Midbrain (tissue), 1 donor: Measurements from ENCODE around the gene PLG.
"Not testable (repeated sequence)": the region's sequence is repeated elsewhere in the genome, so short reads cannot be mapped to it uniquely, and the experiment has no call there.

Source experiments
- DNase-seq: peaks from one replicate; lab custom pipeline; 2025; lab: John Stamatoyannopoulos, UW

PLG gene

DNA sequence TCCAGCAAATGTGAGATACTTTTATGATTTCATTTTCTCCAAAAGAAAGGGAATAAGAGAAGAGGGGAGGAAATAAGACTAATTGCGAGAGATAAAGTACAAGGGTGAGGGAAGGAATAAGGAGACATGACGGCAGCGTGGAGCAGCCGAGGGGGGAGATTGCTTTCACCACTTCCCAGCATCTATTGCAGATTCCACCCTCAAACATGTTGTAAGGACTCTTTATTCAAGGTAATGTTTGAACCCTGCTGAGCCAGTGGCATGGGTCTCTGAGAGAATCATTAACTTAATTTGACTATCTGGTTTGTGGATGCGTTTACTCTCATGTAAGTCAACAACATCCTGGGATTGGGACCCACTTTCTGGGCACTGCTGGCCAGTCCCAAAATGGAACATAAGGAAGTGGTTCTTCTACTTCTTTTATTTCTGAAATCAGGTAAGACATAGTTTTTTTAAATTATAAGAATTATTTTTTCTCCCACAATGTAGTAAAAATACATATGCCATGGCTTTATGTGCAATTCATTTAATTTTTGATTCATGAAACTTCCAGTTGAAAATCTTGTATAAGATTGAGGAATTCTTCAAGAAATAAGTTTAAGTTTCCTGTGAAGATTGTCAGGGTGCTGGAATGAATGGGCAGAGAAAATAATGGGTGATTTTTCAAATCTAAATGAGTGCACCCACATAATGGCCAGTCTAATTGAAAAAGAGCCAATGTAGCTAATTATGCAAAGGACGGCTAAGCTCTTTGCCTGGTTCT, at the start of gene PLG:
TSS of gene PLG (plus strand) at position 327 of the 763 bp plus-strand sequence. CDS start at position 388, 61 bp downstream.
- DNase-seq = not testable (repeated sequence)

GRCh38 chr6:160659562-160659961, 42.5 kb upstream of the PLG start:
- no peak for DNase-seq

- no peak for DNase-seq
Measured at GRCh38 chr6:160661216-160661615, 40.8 kb upstream of the PLG start.

DNA sequence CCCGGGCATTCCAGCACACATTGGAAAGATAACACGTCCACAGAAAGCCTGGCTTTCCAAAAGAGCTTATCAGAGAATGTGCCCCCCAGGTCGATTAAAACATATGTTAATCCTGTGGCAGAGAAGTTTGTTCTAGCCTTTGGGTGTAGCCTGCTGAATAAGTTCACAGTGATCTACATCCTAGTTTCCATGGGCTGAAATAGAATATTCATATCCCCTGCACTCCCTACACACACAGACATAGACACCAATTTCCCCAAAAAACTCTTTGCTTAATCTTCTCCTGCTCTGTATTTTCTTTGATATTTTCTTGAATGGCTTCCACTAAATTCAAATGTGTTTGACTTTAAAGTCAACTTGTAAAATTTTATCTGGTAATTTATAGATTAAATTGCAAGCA, 39.6 kb upstream of the PLG start:
- DNase-seq = no peak

- DNase-seq = no peak
Measured at GRCh38 chr6:160662842-160663241, 39.2 kb upstream of the PLG start.

- not testable (repeated sequence) for DNase-seq
Measured at GRCh38 chr6:160664198-160664597, 37.8 kb upstream of the PLG start, which contains the start of gene LPA. Gene LPA (minus strand): TSS chr6:160664275. CDS start chr6:160664214, 61 bp downstream.

GRCh38 chr6:160667639-160668481, 34.2 kb upstream of the PLG start:
- DNase-seq = no peak

- DNase-seq = no peak
Measured at GRCh38 chr6:160668589-160668988, 33.5 kb upstream of the PLG start.

GRCh38 chr6:160676418-160676817, 25.6 kb upstream of the PLG start:
- DNase-seq = not testable (repeated sequence)

DNA sequence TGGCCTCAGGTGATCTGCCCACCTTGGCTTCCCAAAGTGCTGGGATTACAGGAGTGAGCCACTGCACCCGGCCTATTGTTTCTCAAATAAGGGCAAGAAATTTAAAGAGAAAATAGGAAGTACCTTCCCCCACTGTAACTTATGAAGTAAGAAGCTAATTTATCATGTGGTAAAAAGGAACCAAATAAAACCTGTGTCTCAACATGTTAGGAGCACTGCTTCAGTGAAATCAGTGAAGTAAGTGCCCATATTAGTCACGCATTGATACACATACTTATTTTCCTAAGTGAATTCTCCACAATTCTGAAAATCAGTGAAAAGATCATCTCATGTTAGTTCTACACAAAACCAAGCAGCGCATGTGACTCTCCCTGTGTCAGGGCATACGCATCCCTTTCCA, 23.8 kb upstream of the PLG start:
- no peak for DNase-seq

- no peak for DNase-seq
Measured at GRCh38 chr6:160678744-160679401, 23.2 kb upstream of the PLG start.

GRCh38 chr6:160679402-160679769, 22.7 kb upstream of the PLG start:
- DNase-seq = no peak

DNA sequence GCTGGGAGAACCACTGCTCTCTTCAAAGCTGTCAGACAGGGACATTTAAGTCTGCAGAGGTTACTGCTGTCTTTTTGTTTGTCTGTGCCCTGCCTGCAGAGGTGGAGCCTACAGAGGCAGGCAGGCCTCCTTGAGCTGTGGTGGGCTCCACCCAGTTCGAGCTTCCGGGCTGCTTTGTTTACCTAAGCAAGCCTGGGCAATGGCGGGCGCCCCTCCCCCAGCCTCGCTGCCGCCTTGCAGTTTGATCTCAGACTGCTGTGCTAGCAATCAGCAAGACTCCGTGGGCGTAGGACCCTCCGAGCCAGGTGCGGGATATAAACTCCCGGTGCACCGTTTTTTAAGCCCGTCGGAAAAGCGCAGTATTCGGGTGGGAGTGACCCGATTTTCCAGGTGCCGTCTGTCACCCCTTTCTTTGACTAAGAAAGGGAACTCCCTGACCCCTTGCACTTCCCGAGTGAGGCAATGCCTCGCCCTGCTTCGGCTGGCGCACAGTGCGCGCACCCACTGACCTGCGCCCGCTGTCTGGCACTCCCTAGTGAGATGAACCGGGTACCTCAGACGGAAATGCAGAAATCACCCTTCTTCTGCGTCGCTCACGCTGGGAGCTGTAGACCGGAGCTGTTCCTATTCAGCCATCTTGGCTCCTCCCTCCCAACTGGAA, 16.8 kb upstream of the PLG start:
- DNase-seq = not testable (repeated sequence)

GRCh38 chr6:160685762-160686450, 16.1 kb upstream of the PLG start:
- DNase-seq = no peak

DNA sequence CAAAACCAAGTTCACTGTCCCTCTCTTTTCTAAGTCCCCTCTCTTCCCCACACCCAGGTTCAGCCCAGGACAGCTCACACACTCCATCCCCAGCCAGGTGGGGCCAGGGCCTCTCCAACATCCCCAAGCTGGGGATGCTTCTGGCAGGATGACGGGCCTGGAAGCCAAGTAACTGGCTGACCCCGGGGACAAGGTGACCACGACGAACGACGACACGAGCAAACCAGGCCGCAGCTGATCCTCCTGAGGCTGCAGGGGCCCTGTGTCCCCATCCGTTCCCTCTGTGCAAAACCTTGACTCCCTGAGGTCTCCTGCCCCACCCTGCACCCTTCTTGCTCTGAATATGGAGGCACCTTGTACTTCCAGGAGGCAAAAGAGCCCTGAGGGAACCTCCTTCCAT, 11.6 kb upstream of the PLG start:
- DNase-seq = no peak

- DNase-seq = no peak
Measured at GRCh38 chr6:160691617-160692016, 10.4 kb upstream of the PLG start.

DNA sequence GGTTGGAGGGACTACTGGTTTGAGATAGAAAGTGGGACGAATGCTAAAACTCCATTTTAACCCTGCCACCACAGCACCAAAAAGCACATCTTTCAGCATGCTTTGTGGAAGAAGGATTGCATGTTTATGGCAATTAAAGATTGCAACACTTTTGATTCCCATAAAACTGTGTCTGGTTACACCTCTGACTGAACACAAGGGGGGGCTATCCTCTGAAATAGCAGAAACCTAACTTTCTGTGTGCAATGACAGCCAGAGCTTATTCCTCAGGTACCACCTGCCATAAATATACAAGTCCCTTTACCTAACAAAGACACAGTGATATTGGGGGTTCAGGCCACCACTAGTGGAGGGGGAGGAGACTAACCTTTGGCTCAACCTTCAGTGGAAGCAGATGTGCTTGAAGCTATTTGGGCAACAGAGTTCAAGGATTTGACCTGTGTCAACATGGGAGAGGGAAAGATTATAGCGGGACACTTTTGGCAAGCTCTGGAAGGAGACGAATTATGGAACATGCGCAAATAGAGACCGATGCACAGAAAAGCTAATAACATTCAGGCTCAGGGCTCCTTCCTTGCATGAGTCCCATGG, 9.6 kb upstream of the PLG start:
- no peak for DNase-seq

DNA sequence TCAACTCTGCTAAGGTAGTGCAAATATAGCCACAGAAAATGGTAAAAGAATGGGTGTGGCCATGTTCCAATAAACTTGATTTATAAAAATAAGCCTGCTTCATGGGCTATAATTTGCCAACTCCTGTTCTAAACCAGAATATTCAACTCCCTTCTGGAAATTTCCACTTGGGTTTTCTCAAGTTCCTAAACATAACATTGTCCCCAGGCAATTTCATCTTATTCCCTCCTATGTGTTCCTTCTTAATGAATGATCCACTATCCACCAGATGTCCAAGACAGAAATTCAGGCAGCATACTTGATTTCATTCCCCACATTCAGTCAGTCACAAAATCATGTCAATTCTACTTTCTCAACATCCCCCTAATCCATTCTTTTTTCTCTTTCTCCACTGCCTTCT, 7.0 kb upstream of the PLG start:
- DNase-seq = not testable (repeated sequence)

DNA sequence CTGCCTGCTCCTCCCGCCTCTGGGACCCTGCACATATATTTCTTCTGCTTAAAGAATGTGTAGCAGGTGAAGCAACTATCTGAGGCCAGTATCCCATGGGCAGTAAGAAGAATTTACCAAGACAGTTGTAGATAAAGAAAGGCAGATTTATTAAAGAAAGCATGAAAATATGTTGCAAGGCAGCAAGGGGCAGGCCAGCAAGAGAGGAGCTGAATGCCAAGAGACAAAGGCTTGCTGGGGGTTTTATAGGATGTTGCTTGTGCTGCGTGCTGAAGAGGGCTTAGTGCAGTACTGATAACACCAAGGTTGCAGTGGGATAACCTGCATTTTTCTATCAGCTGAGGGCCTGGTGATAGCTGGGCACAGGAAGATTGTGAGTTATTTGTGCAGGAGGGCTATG, 6.4 kb upstream of the PLG start:
- not testable (repeated sequence) for DNase-seq

DNA sequence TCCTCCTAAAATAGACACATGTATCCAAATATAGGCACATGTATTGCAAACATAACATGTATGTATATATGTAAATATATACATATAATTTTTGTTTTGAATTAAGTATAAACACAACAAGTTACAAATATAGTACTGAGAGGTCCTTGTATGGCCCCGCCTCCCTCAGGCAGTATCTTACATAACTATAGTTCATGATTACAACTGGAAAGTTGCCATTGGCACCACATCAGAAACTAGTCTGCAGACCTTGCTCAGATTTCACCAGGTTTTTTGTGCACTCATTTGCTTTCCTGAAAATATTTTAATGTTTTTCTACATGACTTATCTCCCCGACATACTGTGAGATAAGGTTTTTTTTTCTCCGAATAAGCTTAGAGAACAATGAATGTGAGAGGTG, 5.2 kb upstream of the PLG start:
- not testable (repeated sequence) for DNase-seq

GRCh38 chr6:160697826-160698225, 4.2 kb upstream of the PLG start:
- no peak for DNase-seq
